ENCODE data around the gene MRGPRD. TPM values are rescaled to one million over a fixed set of nuclear protein-coding genes. Genes with fewer than 3 reads are reported as not detected.
A peak's percentile ranks its signal among the peaks of the same experiment; 100 is the strongest.

MRGPRD gene
- total and polyA plus RNA-seq, 11 donors: not detected

DNA sequence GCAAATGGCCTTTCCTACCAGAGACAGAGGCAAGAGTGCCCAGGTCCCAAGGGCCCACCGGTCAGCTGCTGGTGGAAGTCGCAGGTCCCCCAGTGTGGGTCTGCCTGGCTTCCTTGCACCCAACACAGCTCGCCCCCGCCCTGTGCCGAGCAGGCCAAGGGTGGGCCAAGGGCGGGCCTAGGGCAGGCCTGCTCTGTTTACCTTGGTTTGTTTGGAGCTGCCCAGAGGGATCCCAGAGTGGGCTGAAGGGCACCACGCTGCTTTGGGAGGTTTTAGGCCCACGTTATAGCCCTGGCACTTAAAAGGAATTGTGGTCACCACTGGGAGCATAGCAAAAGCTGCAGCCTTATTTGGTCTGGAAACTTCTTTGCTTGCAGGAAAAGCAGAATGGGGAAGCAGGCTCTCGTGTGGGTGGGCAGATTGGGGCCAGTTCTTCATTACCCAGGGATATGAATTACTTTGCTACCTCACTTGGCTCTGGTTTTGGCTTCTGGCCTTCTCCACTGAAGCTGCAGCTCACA is 38.0 kb downstream of the MRGPRD start:
- ATAC-seq (peak in 2 of 4 donors; percentile 25 to 26), DNase-seq (peak in 1 of 5 donors; percentile 27)
- Histone ChIP-seq H3K36me3 (peaks cover 0 to 31% (median 25%) of the 10 kb centered on the region in 9 donors), H3K9me3 (no peaks in the 10 kb centered on the region), H3K4me1 (peaks cover 0 to 14% (median 2%) of the 10 kb centered on the region in 12 donors), H3K27ac (peak overlapping the region in 5 of 12 donors; percentile 28 to 92 (median 46)), H3K4me3 (no peak overlapping the region), H3K27me3 (no peaks in the 10 kb centered on the region)
- WGBS, 4 donors: 65 to 79% (median 70%) methylated on average over 5 to 9 of the region's 9 CpGs
- TF ChIP-seq, protein P1, sequence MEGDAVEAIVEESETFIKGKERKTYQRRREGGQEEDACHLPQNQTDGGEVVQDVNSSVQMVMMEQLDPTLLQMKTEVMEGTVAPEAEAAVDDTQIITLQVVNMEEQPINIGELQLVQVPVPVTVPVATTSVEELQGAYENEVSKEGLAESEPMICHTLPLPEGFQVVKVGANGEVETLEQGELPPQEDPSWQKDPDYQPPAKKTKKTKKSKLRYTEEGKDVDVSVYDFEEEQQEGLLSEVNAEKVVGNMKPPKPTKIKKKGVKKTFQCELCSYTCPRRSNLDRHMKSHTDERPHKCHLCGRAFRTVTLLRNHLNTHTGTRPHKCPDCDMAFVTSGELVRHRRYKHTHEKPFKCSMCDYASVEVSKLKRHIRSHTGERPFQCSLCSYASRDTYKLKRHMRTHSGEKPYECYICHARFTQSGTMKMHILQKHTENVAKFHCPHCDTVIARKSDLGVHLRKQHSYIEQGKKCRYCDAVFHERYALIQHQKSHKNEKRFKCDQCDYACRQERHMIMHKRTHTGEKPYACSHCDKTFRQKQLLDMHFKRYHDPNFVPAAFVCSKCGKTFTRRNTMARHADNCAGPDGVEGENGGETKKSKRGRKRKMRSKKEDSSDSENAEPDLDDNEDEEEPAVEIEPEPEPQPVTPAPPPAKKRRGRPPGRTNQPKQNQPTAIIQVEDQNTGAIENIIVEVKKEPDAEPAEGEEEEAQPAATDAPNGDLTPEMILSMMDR (IDR thresholded peaks at IDR 0.05): no peak
- no peak for TF ChIP-seq POLR2A (IDR thresholded peaks at IDR 0.05)
- intact Hi-C loops (cut with DNase I): no loop called here

DNA sequence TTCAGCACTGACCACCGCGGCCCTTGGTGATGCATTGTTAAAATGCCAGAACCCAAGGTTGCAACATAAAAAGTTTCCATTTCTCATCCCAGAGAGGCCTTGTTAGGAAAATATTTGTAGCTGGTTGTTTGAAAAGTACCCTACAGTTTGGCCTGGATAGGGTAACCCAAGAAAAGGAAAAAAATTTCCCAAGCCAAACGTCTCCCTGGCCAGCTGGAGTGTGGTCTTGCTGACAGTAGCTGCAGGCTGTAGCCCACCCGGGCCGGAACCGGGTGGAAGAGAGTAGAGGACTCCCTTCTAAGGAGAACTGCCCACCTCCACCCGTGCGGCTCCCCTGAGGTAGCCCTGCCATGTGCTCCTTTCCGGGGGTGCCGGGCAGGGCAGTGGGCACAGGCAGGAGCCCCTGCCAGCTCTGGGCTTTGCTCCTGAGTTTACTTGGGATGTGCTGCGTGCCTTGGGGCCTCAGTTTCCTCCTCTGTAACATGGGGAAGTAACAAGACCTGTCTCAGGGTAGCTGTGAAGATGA is 38.6 kb downstream of the MRGPRD start:
- Histone ChIP-seq H3K4me3 (no peak overlapping the region), H3K36me3 (peaks cover 0 to 37% (median 31%) of the 10 kb centered on the region in 9 donors), H3K27ac (peak overlapping the region in 4 of 12 donors; percentile 28 to 92 (median 44)), H3K27me3 (no peaks in the 10 kb centered on the region), H3K4me1 (peaks cover 0 to 14% (median 2%) of the 10 kb centered on the region in 12 donors), H3K9me3 (no peaks in the 10 kb centered on the region)
- DNase-seq: peak in 1 of 5 donors; percentile 15
- intact Hi-C loops (cut with DNase I): no loop called here
- ATAC-seq: no peak
- WGBS, 4 donors: 79 to 86% (median 80%) methylated on average over 11 of the region's 11 CpGs
- TF ChIP-seq POLR2A (IDR thresholded peaks at IDR 0.05): no peak
- TF ChIP-seq, protein P1 (IDR thresholded peaks at IDR 0.05): no peak

DNA sequence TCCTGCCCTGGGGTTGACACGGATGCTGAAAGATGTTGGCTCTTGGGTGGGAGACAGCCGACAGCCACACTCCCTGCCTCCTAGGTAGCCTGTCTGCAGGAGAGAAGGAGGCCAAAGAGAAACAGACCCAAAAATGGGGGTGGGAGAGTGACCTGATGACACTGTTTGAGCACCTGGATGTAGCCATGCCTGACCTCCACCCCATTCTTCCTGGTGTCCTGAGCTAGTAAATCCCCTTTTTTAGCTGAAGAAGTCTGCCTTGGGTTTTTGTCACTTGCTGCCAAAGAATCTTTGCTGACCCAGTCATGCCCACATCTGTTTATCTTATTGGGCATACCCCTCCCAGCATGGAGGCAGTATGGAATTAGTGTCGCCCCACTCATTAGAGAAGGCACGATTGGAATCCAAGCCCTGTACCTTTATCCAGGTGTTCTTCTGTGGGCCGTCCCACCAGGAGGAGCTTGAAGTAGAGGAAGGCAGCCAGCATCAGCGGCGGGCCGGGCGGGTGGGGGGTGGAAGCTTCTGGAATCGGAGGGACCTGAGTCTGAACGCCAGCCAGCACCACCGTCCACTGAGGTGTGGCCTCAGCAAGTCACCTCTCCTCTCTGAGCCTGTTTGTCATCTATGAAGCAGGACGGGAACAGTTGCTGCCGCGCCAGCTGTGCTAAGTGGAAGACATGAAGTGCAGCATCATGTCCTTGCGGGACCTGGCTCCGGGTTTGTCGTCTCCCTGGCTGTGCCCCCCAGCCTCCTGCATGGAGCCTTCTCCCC is 39.3 kb downstream of the MRGPRD start:
- peaks cover 0 to 44% (median 38%) of the 10 kb centered on the region in 9 donors for H3K36me3 ChIP-seq
- intact Hi-C loops (cut with DNase I): no loop called here
- DNase-seq (peak in 1 of 5 donors; percentile 35), ATAC-seq (no peak)
- WGBS, 4 donors: 90 to 93% (median 92%) methylated on average over 12 to 18 of the region's 18 CpGs
- no peaks in the 10 kb centered on the region for H3K27me3 ChIP-seq
- peak overlapping the region in 1 of 12 donors; percentile 92 for H3K27ac ChIP-seq
- TF ChIP-seq, protein P1 (IDR thresholded peaks at IDR 0.05): no peak
- TF ChIP-seq POLR2A (IDR thresholded peaks at IDR 0.05): no peak
- peaks cover 0 to 9% (median 0%) of the 10 kb centered on the region in 12 donors for H3K4me1 ChIP-seq
- H3K4me3 ChIP-seq: no peak overlapping the region
- H3K9me3 ChIP-seq: no peaks in the 10 kb centered on the region

DNA sequence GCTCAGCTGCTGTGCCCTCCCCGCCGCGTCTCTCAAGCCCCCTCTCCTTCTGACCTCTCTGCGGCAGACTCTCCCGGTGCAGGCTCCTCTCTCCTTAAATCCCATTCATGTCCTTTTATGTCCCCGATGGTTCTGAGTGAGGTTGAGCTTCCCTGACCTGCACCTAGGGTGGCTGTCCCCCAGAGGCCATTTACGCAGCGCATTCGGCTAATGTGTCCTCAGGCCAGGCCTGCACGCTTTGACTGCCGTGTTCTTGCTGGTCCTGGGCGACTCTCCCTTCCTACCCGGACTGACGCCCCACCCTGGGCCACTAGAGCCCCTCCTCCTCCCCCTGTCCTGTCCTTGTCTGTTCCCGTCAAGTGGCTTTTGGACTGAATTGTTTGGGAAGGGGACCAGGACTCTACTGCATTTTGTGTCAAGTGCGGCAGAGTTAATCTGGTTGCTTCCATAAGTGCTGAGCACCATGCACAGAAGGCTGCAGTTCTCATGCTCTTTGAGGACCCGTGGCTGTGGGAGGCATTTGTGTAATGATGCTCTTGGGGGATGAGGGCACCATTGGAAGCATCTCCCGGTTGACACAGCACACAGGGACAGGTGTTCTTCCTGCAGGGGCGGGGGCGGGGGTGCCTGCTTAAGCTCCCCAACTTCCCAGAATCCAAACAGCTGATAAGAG is 40.0 kb downstream of the MRGPRD start:
- TF ChIP-seq, protein P1 (IDR thresholded peaks at IDR 0.05): no peak
- no peak for TF ChIP-seq POLR2A (IDR thresholded peaks at IDR 0.05)
- H3K27me3 ChIP-seq: no peaks in the 10 kb centered on the region
- DNase-seq (no peak), ATAC-seq (no peak)
- peaks cover 0 to 7% (median 0%) of the 10 kb centered on the region in 12 donors for H3K4me1 ChIP-seq
- H3K4me3 ChIP-seq: no peak overlapping the region
- peak overlapping the region in 1 of 12 donors; percentile 92 for H3K27ac ChIP-seq
- WGBS, 4 donors: 90 to 93% (median 93%) methylated on average over 20 of the region's 20 CpGs
- H3K9me3 ChIP-seq: no peaks in the 10 kb centered on the region
- intact Hi-C loops (cut with DNase I): no loop called here
- H3K36me3 ChIP-seq: peaks cover 0 to 51% (median 45%) of the 10 kb centered on the region in 9 donors
